Measurements from ENCODE around the gene KCTD16.

Gene KCTD16

DNA sequence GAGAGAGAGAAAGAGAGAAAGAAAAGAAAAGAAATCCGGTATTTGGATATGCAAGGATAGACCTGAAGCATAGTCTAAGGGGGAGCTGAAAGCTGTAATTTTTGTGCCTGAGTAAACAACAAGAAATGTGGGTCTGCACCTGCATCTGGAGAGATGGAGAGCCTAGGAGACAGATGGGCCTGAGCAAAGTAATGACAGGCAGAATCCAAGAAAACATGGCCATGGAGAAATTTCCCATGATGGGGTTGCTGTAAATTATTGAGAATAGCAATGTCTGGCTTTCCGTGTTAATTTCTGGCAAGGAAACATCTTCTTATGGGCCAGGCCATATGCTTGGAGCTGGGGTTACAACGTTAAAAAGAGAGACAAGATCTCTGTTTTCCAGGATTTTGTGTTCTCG lies 40.4 kb upstream of the KCTD16 start:
- H3K4me3 ChIP-seq (ENCODE audit: low read length): no peak overlapping the region
- no peak for DNase-seq (ENCODE audit: low read depth)
- TF ChIP-seq CTCF (conservative IDR thresholded peaks at IDR 0.05; ENCODE audit: low read depth, low read length): no peak

GRCh38 chr5:144131261-144131660 lies 39.4 kb upstream of the KCTD16 start:
- no peak for TF ChIP-seq CTCF (conservative IDR thresholded peaks at IDR 0.05; ENCODE audit: low read depth, low read length)
- DNase-seq (ENCODE audit: low read depth): no peak

GRCh38 chr5:144133050-144133633 lies 37.5 kb upstream of the KCTD16 start:
- TF ChIP-seq CTCF (conservative IDR thresholded peaks at IDR 0.05; ENCODE audit: low read depth, low read length): no peak
- DNase-seq (ENCODE audit: low read depth): no peak
- H3K4me3 ChIP-seq (ENCODE audit: low read length): no peak overlapping the region

More at GRCh38 chr5:144131261-144131660, 39.4 kb upstream of the KCTD16 start:
- no peak overlapping the region for H3K4me3 ChIP-seq (ENCODE audit: low read length)

DNA sequence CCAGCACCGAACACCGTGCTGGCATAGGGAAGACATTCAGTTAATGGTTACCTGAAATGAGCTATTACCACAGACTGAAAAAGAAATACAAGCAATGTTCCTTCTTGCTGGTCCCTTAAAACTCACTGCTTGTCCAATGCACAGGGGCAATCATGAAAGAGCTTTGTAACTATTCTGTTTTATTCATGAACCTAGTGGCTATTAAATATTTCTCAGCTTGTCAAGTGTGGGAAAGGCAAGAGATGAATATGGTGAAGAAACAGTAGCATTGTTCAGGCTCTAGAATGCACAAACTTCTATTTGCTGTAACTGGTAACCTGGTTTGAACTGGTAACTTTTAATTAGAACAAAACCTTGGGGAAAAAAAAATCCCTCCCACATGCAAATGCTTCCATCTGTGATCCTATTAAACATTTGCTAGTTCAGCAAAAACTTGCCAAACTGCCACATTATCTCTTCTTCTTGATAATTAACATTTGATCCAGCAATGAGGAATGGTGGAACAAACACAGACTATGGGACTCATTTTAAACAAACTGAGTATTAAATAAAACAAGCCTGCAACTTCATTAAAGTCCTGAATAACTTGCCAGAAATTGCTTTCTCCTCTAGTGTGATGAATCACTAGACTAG lies 36.4 kb upstream of the KCTD16 start:
- DNase-seq (ENCODE audit: low read depth): no peak

DNA sequence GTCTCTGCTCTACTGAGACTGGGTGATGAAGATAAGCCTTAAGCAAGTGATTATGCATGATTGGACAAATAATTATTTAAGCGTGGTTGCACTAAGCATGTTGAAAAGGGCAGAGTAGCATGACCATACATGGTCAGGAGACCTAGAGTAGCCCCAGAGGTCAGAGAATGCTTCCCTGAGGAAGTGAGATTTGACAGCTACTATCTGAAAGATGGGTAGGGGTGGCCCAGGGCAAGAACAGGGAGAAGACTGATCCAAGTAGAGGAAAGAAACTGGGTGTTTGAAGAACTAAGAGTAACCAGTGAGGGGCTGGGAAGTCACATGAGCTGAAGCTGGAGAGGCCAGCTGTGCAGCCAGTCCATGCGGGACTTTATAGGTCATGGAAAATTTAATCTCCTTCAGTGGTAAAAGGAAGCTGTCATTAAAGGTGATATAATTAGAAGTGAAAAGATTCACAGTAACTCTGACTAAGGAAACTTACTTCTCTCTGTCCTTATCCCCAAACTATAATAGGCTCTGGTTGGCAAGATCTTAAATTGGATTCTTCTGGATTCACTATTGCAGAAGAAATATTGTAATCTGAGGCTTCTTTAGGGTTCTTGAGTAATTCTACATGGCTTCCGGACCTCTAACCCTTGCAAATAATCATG lies 35.4 kb upstream of the KCTD16 start:
- no peak for DNase-seq (ENCODE audit: low read depth)
- H3K4me3 ChIP-seq (ENCODE audit: low read length): no peak overlapping the region
- TF ChIP-seq CTCF (conservative IDR thresholded peaks at IDR 0.05; ENCODE audit: low read depth, low read length): no peak

More for the DNA sequence above, 36.4 kb upstream of the KCTD16 start:
- TF ChIP-seq CTCF (conservative IDR thresholded peaks at IDR 0.05; ENCODE audit: low read depth, low read length): no peak
- H3K4me3 ChIP-seq (ENCODE audit: low read length): no peak overlapping the region

DNA sequence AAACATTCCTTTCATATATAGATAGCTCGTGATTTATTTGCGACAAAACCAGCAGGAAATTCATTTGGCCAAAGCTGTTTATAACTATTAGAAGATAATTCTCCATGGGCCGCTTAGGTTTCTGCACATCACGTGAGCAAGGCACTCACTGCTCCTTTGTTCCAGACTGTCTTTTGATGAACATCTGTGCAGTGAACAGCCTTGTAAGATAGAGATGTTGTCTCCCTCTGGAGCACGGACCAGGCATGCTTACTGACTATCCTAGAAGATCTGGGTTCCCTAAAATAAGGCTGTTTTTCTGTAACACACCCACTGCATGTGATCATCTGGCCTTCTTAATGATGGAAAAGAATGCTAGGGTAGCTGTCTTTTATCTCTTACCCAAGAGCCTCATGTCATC lies 31.1 kb upstream of the KCTD16 start:
- H3K4me3 ChIP-seq (ENCODE audit: low read length): no peak overlapping the region
- TF ChIP-seq CTCF (conservative IDR thresholded peaks at IDR 0.05; ENCODE audit: low read depth, low read length): no peak
- DNase-seq (ENCODE audit: low read depth): no peak

GRCh38 chr5:144141585-144141984 lies 29.1 kb upstream of the KCTD16 start:
- TF ChIP-seq CTCF (conservative IDR thresholded peaks at IDR 0.05; ENCODE audit: low read depth, low read length): no peak
- no peak for DNase-seq (ENCODE audit: low read depth)
- H3K4me3 ChIP-seq (ENCODE audit: low read length): no peak overlapping the region
